Activated CD8-positive, alpha-beta T cell treated with anti-CD3 and anti-CD28 coated beads for 36 hours (primary cell): ENCODE data around the gene CSPG4. TPM values are rescaled to one million over a fixed set of nuclear protein-coding genes. Genes with fewer than 3 reads are reported as not detected.
"Not testable (repeated sequence)": the region's sequence is repeated elsewhere in the genome, so short reads cannot be mapped to it uniquely, and the experiment has no call there.

Source experiments
- ATAC-seq: fragments of 200-7000 bp; cut with Tn5 transposase; one replicate; pipeline ENCODE4 v1.10.0; 2021; ENCODE audit warnings: mild to moderate bottlenecking, moderate library complexity
- CTCF ChIA-PET: fragments of 350-600 bp; sonication (Branson Sonifier 250); formaldehyde crosslinking; loops from one replicate; lab custom pipeline; 2021; ENCODE audit warnings: antibody characterized with exemption; lab: Charles Lee
- POLR2A ChIA-PET: fragments of 350-600 bp; sonication (Branson Sonifier 250); formaldehyde crosslinking; loops from one replicate; lab custom pipeline; 2021; ENCODE audit warnings: antibody characterized with exemption; lab: Charles Lee
- DNase-seq: peaks from one replicate; pipeline ENCODE4 v3.0.0-alpha.2; 2020
- H3K27ac Mint-ChIP-seq: one replicate; pipeline ENCODE4 v1.8.0; 2021; ENCODE audit warnings: mild to moderate bottlenecking, mixed read lengths
- H3K27me3 Mint-ChIP-seq: one replicate; pipeline ENCODE4 v1.8.0; 2021; ENCODE audit warnings: mixed read lengths
- H3K36me3 Mint-ChIP-seq: one replicate; pipeline ENCODE4 v1.8.0; 2021; ENCODE audit warnings: low read depth, mixed read lengths
- H3K4me1 Mint-ChIP-seq: one replicate; pipeline ENCODE4 v1.8.0; 2021; ENCODE audit warnings: low read depth, mixed read lengths
- H3K4me3 Mint-ChIP-seq: one replicate; pipeline ENCODE4 v1.8.0; 2021; ENCODE audit warnings: mild to moderate bottlenecking, moderate library complexity, mixed read lengths
- H3K9me3 Mint-ChIP-seq: one replicate; pipeline ENCODE4 v1.8.0; 2021; ENCODE audit warnings: mixed read lengths
- intact Hi-C: fragments of 100-400 bp; cut with micrococcal nuclease; formaldehyde crosslinking; loops from one replicate; pipeline ENCODE4 v1.10.0; 2022
- total RNA-seq, 2 experiments: library from RNA; stranded (reverse); gene quantifications; one replicate each; pipeline ENCODE4 v1.2.3, GENCODE V29; 2021
- TF ChIP-seq, protein P1 (sequence below): fragments of 200-600 bp; IDR thresholded peaks from one replicate; pipeline ENCODE4 v1.8.0; 2022; ENCODE audit warnings: antibody characterized with exemption, mild to moderate bottlenecking

The CSPG4 gene
- total RNA-seq, 2 experiments from 2014 or later = not detected

DNA sequence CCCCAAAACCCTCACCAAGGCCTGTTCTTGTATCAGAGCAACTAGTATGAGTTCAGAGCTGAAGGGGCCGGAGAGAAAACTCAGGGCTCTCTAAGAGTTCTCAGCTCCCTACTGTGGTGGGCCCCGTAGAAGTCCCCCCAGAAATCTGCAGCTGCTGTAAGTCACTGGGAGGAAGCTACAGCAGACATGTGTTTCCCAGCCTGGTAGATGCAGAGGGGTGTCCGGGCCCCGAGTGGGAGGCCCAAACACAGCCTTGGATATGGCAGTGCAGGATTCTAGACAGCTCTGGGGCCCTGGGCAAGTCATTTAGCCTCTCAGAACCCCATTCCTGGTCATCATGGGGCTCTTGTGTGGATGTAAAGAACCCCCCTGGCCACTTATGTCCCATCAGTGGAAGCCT is 39.2 kb upstream of the CSPG4 start:
- intact Hi-C loops = no loop called here
- no peaks in the 10 kb centered on the region for H3K36me3 Mint-ChIP-seq
- ChIA-PET POLR2A (no interaction called here), CTCF (interaction anchor here (1.6 kb wide), 1 partner anchor 19 kb away, joined by 4 read pairs; no protein-coding TSS in a partner anchor)
- H3K27ac Mint-ChIP-seq = no peak overlapping the region
- H3K4me3 Mint-ChIP-seq = no peak overlapping the region
- DNase-seq (no peak), ATAC-seq (no peak)
- TF ChIP-seq, protein P1, sequence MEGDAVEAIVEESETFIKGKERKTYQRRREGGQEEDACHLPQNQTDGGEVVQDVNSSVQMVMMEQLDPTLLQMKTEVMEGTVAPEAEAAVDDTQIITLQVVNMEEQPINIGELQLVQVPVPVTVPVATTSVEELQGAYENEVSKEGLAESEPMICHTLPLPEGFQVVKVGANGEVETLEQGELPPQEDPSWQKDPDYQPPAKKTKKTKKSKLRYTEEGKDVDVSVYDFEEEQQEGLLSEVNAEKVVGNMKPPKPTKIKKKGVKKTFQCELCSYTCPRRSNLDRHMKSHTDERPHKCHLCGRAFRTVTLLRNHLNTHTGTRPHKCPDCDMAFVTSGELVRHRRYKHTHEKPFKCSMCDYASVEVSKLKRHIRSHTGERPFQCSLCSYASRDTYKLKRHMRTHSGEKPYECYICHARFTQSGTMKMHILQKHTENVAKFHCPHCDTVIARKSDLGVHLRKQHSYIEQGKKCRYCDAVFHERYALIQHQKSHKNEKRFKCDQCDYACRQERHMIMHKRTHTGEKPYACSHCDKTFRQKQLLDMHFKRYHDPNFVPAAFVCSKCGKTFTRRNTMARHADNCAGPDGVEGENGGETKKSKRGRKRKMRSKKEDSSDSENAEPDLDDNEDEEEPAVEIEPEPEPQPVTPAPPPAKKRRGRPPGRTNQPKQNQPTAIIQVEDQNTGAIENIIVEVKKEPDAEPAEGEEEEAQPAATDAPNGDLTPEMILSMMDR = no peak
- no peaks in the 10 kb centered on the region for H3K9me3 Mint-ChIP-seq
- peaks cover 12% of the 10 kb centered on the region for H3K4me1 Mint-ChIP-seq
- H3K27me3 Mint-ChIP-seq = peaks cover 5% of the 10 kb centered on the region

- H3K36me3 Mint-ChIP-seq = no peaks in the 10 kb centered on the region
These were observed 38.6 kb upstream of the CSPG4 start for GRCh38 chr15:75751116-75751875.

GRCh38 chr15:75750261-75751050 is 37.8 kb upstream of the CSPG4 start:
- TF ChIP-seq, protein P1 = no peak
- no peaks in the 10 kb centered on the region for H3K36me3 Mint-ChIP-seq
- H3K27me3 Mint-ChIP-seq = peaks cover 8% of the 10 kb centered on the region
- CTCF ChIA-PET = interaction anchor here (1.1 to 1.5 kb wide), 2 partner anchors 8 to 52 kb away, joined by 3 to 4 read pairs; no protein-coding TSS in a partner anchor
- H3K4me3 Mint-ChIP-seq = no peak overlapping the region
- no peak for DNase-seq
- POLR2A ChIA-PET = interaction anchor here (0.7 to 0.8 kb wide), 2 partner anchors 12 to 18 kb away, joined by 3 read pairs; no protein-coding TSS in a partner anchor
- no peak overlapping the region for H3K27ac Mint-ChIP-seq
- intact Hi-C loops = no loop called here
- no peak for ATAC-seq
- H3K9me3 Mint-ChIP-seq = no peaks in the 10 kb centered on the region
- peaks cover 12% of the 10 kb centered on the region for H3K4me1 Mint-ChIP-seq

More at GRCh38 chr15:75751116-75751875, 38.6 kb upstream of the CSPG4 start:
- Mint-ChIP-seq H3K4me3 (no peak overlapping the region), H3K27ac (no peak overlapping the region), H3K4me1 (peaks cover 12% of the 10 kb centered on the region), H3K9me3 (no peaks in the 10 kb centered on the region), H3K27me3 (peaks cover 8% of the 10 kb centered on the region)
- intact Hi-C loops = no loop called here
- TF ChIP-seq, protein P1 = no peak
- ATAC-seq (no peak), DNase-seq (no peak)
- ChIA-PET POLR2A (interaction anchor here (0.7 kb wide), 1 partner anchor 19 kb away, joined by 3 read pairs; no protein-coding TSS in a partner anchor), CTCF (interaction anchor here (1.6 kb wide), 1 partner anchor 19 kb away, joined by 4 read pairs; no protein-coding TSS in a partner anchor)

DNA sequence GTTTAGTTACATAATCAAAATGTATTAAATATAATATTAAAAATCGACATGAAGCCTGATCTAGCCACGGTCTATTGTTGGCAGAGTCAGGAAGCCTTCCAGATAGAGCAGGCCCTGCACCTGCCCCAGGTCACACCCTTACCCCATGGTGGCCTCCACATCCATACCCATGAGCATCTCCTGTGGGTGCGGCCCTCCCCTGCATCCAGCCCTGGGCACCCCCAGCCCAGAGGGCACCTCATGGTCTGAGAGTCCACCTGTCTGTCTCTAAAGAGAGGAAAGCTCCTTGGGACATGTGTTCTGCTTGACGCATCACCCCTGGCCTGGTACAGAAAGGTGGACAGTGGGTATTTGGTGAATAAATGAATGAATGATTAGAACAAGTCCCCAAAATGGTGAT is 37.2 kb upstream of the CSPG4 start:
- TF ChIP-seq, protein P1 = no peak
- Mint-ChIP-seq H3K9me3 (no peaks in the 10 kb centered on the region), H3K27me3 (peaks cover 10% of the 10 kb centered on the region), H3K4me1 (peaks cover 12% of the 10 kb centered on the region), H3K36me3 (no peaks in the 10 kb centered on the region), H3K27ac (no peak overlapping the region), H3K4me3 (no peak overlapping the region)
- CTCF ChIA-PET = interaction anchor here (1.1 to 1.5 kb wide), 2 partner anchors 9 to 52 kb away, joined by 3 to 4 read pairs; no protein-coding TSS in a partner anchor
- ATAC-seq (no peak), DNase-seq (no peak)
- intact Hi-C loops = no loop called here
- POLR2A ChIA-PET = interaction anchor here (0.8 kb wide), 1 partner anchor 12 kb away, joined by 3 read pairs; no protein-coding TSS in a partner anchor

- peak; percentile 96 for ATAC-seq
- Mint-ChIP-seq H3K27me3 (peaks cover 10% of the 10 kb centered on the region), H3K4me3 (peak overlapping the region; percentile 29), H3K4me1 (peaks cover 12% of the 10 kb centered on the region), H3K27ac (peak overlapping the region; percentile 80)
- POLR2A ChIA-PET, H3K9me3 Mint-ChIP-seq, H3K36me3 Mint-ChIP-seq, intact Hi-C loops: not testable (repeated sequence)
- DNase-seq = peak; percentile 80
- CTCF ChIA-PET = interaction anchor here (1.0 to 1.5 kb wide), 2 partner anchors 16 to 53 kb away, joined by 3 to 4 read pairs; no protein-coding TSS in a partner anchor
These were observed 36.2 kb upstream of the CSPG4 start for GRCh38 chr15:75748882-75749281.

- H3K27ac Mint-ChIP-seq, H3K36me3 Mint-ChIP-seq, DNase-seq, ATAC-seq, POLR2A ChIA-PET, H3K9me3 Mint-ChIP-seq, intact Hi-C loops, H3K4me3 Mint-ChIP-seq: not testable (repeated sequence)
- H3K4me1 Mint-ChIP-seq = peaks cover 12% of the 10 kb centered on the region
- CTCF ChIA-PET = interaction anchor here (3.0 kb wide), 1 partner anchor 55 kb away, joined by 8 read pairs; no protein-coding TSS in a partner anchor
- peaks cover 10% of the 10 kb centered on the region for H3K27me3 Mint-ChIP-seq
These were observed 34.5 kb upstream of the CSPG4 start for GRCh38 chr15:75747121-75747520.
